Femur (tissue), 1 donor: ENCODE data around the gene CRYAA.
"Not testable (repeated sequence)": the region's sequence is repeated elsewhere in the genome, so short reads cannot be mapped to it uniquely, and the experiment has no call there.

Source experiments
- DNase-seq: peaks from one replicate; pipeline ENCODE4 v3.0.0-alpha.2; 2017

The CRYAA gene

DNA sequence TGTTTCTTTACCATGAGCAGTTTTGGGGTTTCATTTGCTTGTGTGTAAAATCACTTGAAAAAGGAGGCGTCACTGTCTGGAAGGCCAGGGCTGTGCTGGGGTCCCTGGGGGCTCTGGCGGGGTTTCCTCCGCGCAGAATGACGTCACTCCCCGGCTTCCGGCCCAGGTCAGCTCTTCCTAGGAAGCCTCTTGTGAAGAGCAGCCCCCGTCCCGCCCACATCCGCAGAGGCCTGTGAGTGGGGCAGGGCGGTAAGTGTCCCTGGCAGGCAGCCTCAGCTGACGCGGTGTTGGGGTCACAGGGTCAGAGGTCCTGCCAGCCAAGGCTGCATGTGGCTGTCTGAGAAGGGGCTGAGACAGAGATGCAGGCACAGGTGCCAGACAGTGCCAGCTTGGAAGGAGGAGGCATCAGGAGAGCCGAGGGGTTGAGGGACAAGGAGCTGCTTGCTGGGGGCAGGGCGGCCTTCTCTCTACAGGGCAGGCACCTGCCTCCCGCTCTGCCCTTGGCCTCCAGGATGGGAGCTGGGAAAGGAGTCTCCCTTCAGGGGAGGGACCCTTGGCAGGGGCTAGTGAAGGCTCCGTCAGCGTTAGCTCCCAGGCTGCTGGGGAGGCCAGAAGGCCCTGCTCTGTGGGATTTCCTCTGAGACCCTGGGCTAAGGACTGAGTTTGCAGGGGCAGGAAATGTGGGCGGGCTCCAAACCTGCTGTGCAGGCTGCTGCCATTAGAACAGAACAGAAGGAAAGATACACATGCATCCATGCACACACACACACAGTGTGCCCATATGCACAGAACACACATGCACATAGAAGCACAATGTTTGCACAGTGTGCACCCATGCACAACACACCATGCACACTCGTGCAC, 8.5 kb downstream of the CRYAA start:
- not testable (repeated sequence) for DNase-seq

DNA sequence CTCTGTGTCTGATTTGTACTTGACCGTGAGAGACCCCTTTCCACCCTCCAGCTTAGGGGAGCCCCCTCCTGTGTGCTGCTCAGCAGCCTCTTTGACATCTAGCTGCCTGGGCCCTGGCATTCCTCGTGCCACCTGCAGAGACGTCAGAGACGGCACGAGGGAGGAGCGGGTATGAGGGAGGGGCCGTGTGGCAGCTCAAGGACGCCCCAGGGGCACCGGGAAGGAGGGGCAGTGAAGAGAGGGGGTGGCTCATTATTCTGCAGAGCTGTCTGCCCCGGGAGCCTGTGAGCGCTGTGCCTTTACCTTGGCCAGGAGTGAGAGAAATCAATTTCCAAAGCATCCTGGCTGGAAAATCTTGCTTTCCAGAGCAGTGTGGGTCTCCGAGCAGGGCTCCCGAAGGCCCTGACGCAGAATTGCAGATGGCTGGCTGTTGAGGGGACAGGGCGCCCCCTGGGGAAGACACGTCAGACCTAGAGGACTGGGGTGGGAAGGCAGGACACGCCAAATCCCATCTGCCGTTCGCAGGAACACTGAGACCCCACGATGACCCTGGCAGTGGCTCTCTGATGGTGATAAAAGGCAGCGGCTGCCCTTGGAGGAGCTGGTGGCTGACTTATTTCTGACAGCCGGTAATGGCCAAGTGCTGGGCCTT, 9.5 kb downstream of the CRYAA start:
- DNase-seq: not testable (repeated sequence)

DNA sequence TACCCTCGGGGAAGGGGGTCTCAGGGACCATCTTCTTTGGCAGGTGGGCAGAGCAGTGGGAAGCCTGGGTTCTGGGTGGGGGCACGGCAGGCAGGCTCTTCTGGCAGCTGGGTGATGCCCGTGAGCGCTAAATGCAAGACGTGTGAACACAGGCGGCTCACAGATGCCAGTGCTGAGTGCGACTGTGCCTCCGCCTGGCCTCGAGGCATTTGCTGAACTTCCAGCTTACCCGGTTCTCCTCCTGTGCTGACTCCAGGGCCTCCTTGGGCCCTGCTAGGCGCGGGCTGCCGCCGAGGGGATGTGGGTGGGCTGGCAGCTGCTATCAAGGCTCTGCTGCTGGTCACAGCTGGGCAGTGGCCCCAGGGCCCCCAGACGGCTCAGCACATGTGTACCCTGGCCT, 12.2 kb downstream of the CRYAA start:
- DNase-seq: not testable (repeated sequence)

DNA sequence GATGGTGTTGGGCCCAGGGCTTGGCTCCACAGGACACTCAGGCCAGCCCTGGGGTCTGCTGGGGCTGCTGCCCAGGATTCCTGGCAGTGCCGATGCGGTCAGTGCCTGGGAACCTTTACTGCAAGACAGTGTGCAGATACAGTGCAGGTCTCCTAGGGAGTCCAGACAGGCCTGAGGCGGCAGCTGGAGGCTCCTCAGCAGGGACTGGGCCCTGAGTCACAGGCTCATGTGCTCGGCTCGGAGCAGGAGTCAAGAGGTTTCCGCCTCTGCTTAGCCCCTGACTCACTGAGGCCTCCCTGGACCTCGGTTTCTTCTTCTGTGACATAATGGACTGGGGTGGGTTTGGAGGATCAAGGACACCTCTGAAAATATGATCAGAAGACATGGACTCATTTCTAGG, 18.5 kb downstream of the CRYAA start:
- not testable (repeated sequence) for DNase-seq

GRCh38 chr21:43187715-43188114, 18.9 kb downstream of the CRYAA start:
- DNase-seq: peak; percentile 2

GRCh38 chr21:43188181-43188580, 19.4 kb downstream of the CRYAA start:
- peak; percentile 3 for DNase-seq

- DNase-seq: peak; percentile 72
Observed at GRCh38 chr21:43188592-43189210, 19.9 kb downstream of the CRYAA start.

DNA sequence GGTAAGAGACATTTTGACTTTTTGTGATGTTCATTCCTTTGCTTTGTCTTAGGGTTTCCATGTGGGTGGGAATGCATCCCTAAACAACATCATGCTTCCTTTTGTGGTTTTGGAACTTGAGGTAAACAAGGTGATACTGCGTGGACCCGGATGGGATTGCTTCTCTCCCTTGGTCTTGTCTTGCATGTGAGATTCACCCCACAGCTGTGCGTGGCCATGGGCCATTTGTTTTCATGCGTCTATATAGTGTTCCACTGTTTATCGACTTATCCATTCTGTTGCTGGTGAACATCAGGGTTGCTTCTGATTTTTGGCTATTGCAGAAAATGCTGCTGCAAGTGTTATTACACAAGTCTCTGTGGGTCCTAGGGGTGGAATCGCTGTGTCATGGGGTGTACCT, 21.1 kb downstream of the CRYAA start:
- DNase-seq: peak; percentile 7

DNA sequence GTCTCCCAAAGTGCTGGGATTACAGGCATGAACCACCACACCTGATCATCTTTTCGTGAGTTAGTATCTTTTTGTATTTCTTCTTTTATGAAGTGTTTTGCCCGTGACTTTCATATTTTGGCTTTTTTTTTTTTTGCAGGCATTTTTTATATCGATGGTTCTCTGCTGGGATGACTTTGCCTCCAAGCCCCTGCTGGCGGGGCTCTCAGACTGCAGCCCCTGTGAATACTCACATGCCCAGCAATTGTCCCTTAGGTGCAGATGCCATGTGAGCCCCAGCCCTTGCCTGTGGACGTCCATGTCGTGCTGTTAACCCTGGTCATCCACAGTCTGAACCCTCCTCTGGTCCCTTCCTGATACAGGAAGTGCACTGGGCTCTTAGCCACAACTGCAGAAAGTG, 21.7 kb downstream of the CRYAA start:
- no peak for DNase-seq

DNA sequence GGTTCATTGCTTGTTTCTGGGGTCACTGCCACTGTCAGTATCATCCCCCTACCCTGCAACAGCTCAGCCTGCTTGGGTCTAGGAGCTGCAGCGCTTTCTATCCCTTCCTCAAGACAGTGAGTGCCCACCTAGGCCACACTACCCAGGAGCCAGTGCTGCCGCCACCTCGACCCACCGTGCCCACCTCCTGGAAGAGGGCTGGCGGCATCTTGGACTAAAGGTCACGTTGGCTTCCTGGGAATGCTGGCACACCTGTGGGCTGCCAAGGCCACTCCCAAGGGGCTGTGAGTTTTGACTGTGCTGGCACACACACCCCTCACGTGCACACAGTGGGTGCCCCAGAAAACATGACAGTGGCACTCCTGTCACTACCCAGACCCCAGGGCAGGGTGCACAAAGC, 22.1 kb downstream of the CRYAA start:
- DNase-seq: peak; percentile 4

DNA sequence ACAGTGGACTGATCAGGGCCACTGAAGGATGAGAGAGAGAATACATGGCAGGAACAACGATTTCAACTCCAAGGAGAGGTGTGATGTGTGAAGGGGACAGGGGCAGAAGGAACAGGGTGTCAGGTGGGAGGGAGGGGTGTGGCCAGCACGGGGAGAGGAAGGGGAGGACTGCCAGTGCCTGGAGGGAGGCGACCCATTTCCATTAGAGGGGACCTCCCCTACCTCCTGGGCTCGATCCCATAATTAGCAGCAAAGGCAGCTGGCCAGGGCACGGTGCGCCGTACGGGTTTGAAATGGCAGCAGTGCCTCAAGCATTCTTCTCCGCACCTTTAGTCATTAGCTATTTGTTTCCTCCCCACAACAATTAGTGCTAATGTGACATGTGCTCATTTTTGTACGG, 22.7 kb downstream of the CRYAA start:
- DNase-seq: peak; percentile 5

- peak; percentile 6 for DNase-seq
Observed at GRCh38 chr21:43191971-43192370, 23.2 kb downstream of the CRYAA start.

DNA sequence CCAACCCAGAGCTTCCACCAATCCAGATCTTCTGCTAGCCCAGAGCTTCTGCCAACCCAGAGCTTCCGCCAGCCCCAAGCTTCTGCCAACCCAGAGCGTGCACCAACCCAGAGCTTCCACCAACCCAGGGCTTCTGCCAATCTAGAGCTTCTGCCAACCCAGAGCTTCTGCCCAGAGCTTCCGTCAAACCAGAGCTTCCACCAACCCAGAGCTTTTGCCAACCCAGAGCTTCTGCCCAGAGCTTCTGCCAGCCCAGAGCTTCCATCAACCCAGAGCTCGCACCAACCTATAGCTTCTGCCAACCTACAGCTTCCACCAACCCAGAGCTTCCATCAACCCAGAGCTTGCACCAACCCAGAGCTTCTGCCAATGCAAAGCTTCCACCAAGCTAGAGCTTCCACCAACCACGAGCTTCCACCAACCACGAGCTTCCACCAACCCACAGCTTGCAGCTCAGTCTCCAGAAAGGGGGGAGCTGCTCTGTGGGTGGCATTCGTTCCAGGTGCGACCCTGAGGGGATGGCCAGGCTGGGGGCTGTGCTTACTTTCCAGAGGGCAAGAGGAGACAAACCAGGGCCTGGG, 23.8 kb downstream of the CRYAA start:
- peak; percentile 15 for DNase-seq

DNA sequence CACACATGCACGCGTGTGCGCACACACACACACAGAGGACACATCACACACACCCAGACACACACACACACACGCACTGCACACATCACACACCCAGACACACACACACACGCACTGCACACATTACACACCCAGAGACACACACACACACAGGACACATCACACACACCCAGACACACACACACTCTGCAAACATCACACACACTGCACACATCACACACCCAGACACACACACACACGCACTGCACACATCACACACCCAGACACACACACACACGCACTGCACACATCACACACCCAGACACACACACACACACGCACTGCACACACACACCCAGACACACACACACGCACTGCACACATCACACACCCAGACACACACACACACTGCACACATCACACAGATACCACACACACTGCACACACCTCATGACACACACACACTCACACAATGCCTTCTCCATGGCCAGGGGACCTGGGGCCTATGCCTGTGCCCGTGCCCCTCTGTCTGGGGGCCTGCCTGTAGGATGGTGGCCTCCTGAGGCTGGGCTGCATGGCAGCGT, 24.4 kb downstream of the CRYAA start:
- DNase-seq: no peak

DNA sequence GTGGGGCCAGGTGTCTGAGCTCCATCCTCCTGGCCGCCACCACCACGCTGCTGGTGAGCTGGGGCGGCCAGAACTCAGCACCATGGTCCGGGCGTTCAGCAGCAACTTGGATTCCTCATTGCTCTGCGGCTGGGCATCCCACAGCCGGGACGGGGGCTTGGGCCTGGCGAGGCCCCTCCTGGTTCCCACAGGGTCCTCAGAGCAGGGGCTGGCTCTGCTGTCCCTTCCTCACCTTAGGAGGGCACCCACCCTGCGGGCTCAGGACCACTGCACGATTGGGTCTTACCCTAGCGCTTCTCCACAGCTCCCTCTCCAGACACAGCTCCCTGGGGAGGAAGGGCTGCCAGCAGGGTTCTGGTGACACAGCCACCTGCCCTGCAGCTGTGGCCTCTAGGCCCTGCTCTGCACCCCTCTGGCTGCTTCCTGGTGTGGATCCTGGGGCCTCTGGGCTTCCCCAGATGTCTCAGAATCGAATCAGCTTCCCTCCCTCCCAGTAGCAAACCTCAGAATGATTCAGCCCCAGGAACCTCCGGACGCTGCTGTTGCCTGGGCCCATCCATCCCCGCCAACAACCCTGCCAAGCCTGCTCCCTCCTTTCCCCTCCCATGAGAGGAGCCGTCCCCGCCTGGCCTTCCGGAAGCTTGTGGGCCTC, 25.0 kb downstream of the CRYAA start:
- DNase-seq: peak; percentile 54

DNA sequence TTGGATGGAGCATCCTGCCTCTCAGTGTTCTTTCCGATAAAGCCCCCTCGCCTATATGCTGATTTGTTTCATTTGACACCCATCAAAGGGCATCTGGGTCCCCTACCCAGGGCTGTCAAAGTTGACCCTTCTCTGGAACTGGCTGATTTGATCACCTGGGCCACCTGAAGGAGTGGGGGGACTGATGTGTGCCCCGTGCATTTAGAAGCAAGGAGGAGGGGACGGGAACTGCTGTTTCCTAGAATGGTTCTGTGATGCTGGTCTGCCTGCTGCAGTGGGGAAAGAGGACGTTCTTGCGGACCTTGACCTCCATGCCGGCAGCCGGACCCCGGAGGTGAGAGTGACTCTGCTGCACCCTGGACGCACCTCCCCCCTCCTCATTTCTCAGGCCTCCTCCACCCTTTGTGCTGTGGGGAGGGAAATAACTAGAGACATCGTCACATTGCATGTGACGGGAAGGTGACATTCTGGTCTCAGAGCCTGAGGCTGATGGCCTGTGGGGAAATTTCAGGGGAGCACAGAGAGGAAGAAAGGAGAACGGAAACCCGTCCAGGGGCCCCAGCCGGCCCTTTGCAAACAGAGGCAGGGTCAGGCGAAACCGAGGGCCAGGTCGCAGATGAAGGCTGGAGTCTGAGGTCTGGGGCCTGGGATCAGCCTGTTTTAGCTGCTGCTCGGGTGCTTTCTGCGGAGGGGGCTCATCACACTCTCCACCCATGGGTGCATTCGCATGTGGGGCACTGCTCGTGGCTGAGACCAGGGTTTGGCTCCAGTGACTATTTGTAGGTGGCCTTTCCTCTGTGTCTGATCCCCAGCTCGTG, 25.7 kb downstream of the CRYAA start:
- peak; percentile 17 for DNase-seq

DNA sequence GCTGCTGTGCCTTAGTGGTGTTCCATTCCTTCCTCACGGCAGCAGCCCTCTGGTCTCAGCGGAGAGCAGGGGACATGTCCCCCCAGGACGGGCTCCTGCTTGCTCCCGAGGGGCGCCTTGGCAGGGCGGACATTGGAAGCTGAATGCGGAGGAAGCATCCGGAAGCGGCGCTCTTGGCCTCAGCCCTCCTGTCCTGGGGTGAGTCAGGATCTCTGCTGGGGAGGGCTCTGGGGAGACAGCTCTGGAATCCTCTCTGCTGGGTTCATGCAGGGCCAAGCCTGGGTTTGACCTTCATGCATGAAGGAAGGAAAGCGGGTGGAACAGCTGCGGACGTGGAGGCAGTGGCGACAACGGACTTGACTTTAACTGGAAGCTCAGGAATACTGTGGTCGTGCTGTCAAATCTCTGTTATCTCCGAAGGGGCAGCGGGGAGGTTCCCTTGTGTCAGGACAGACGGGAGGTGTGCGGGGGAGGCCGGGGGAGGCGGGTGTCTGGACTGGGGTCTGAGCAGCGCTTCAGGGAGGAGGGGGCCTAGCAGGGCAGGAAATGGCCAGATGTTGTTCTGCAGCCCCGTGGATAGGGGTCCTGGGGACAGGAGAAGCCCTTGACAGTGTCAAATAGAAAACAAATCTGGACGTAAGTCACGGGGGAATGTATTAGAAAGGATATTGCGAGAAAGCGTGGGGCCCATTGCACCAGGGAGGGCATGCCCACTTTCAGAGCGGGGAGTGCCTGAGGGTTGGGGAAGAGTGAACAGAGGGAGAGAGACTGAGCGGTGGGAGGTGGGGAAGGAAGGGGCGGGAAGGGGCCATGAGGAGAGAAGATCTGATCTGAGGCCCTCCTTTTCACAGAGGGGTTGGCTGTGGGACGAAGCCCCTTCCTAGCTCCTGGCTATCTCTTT, 26.6 kb downstream of the CRYAA start:
- DNase-seq: peak; percentile 26

- DNase-seq: peak; percentile 34
Observed at GRCh38 chr21:43196826-43197225, 28.0 kb downstream of the CRYAA start.

- DNase-seq: no peak
Observed at GRCh38 chr21:43198376-43198775, 29.6 kb downstream of the CRYAA start.

GRCh38 chr21:43201491-43201890, 32.7 kb downstream of the CRYAA start:
- no peak for DNase-seq

DNA sequence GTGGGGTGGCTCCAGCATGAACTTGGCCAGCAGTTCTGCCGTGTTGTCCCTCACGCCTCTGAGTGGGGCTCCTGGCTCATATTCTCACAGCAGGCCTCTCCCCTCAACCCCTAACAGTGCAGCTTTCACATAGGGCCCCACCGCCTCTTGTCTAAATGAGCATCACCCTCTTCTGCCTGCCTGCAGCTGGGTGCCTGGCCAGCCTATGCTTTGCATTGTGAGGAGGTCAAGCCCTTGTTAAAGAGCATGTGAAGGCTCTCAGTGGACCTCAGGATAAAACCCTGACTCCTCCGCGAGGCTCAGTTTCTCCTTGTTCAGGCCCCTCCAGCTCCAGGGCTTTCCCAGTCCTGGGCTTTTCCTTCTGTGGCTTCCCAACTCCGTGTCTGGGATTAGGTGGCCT, 34.8 kb downstream of the CRYAA start:
- no peak for DNase-seq
